Cardiac septum (tissue), 1 donor: ENCODE data around the gene PHLDB1. TPM values are rescaled to one million over a fixed set of nuclear protein-coding genes. Genes with fewer than 3 reads are reported as not detected.

ENCODE experiments used
- DNase-seq: peaks from one replicate; pipeline ENCODE4 v3.0.0-alpha.2; 2020; ENCODE audit warnings: low spot score
- intact Hi-C: fragments of 100-400 bp; cut with DNase I; formaldehyde crosslinking; loops from one replicate; pipeline ENCODE4 v1.14.0; 2022
- microRNA-seq: library from miRNA; unstranded; fragments of <30 nt; microRNA quantifications from one replicate; pipeline ENCODE4 v1.2.0, GENCODE V29; 2020
- total RNA-seq: library from RNA; stranded (reverse); fragmentation: NEBNext Ultra II Directional; extraction: Animal tissue kit (Norgen Biotek cat#: 25700); gene quantifications from one replicate; pipeline ENCODE4 v1.2.1, GENCODE V29; 2021
- donor health status: DM: no; HTN: no; CAD: no.

The PHLDB1 gene
- total RNA-seq, 1 donor from 2014 or later: 155 TPM

- DNase-seq: no peak
Observed at GRCh38 chr11:118694771-118695170, 87.4 kb downstream of the PHLDB1 start.

GRCh38 chr11:118696673-118697226 is 89.3 kb downstream of the PHLDB1 start:
- intact Hi-C loops: no loop called here

More at GRCh38 chr11:118694771-118695170, 87.4 kb downstream of the PHLDB1 start:
- intact Hi-C loops: no loop called here

GRCh38 chr11:118697346-118697745 is 89.9 kb downstream of the PHLDB1 start:
- no peak for DNase-seq
- intact Hi-C loops: no loop called here

More at GRCh38 chr11:118696673-118697226, 89.3 kb downstream of the PHLDB1 start:
- no peak for DNase-seq

- no peak for DNase-seq
- intact Hi-C loops: no loop called here
Observed at GRCh38 chr11:118699506-118700220, 92.2 kb downstream of the PHLDB1 start.

GRCh38 chr11:118703563-118704106 is 96.2 kb downstream of the PHLDB1 start:
- no peak for DNase-seq
- intact Hi-C loops: no loop called here

- intact Hi-C loops: no loop called here
- DNase-seq: no peak
Observed at GRCh38 chr11:118705111-118705741, 97.8 kb downstream of the PHLDB1 start.

- intact Hi-C loops: no loop called here
- no peak for DNase-seq
Observed at GRCh38 chr11:118705791-118706545, 98.6 kb downstream of the PHLDB1 start.

GRCh38 chr11:118706546-118706825 is 99.1 kb downstream of the PHLDB1 start:
- DNase-seq: no peak

More at GRCh38 chr11:118706546-118706825, 99.1 kb downstream of the PHLDB1 start:
- intact Hi-C loops: no loop called here

Small RNA genes within 50 kb of the gene (microRNA-seq; reads per million reads assigned to microRNA genes)
- not detected for gene MIR6716

Other genes with a start within 250 kb of the PHLDB1 start
- gene UBE4A, start 248.0 kb upstream of the PHLDB1 start, total RNA-seq: 38.3 TPM
- gene ATP5MG, start 206.0 kb upstream of the PHLDB1 start, total RNA-seq: 600 TPM
- 41.4 TPM for gene KMT2A, start 171.1 kb upstream of the PHLDB1 start, total RNA-seq
- gene TTC36, start 80.1 kb upstream of the PHLDB1 start, total RNA-seq: 0.62 TPM
- gene TMEM25, start 76.4 kb upstream of the PHLDB1 start, total RNA-seq: 8.0 TPM
- 24.0 TPM for gene IFT46, start 41.7 kb upstream of the PHLDB1 start, total RNA-seq
- 118 TPM for gene ARCN1, start 35.2 kb upstream of the PHLDB1 start, total RNA-seq
- gene TREH, start 72.0 kb downstream of the PHLDB1 start, total RNA-seq: not detected
- 118 TPM for gene DDX6, start 183.5 kb downstream of the PHLDB1 start, total RNA-seq